ENCODE results near the gene PDZD2.

PDZD2 gene

DNA sequence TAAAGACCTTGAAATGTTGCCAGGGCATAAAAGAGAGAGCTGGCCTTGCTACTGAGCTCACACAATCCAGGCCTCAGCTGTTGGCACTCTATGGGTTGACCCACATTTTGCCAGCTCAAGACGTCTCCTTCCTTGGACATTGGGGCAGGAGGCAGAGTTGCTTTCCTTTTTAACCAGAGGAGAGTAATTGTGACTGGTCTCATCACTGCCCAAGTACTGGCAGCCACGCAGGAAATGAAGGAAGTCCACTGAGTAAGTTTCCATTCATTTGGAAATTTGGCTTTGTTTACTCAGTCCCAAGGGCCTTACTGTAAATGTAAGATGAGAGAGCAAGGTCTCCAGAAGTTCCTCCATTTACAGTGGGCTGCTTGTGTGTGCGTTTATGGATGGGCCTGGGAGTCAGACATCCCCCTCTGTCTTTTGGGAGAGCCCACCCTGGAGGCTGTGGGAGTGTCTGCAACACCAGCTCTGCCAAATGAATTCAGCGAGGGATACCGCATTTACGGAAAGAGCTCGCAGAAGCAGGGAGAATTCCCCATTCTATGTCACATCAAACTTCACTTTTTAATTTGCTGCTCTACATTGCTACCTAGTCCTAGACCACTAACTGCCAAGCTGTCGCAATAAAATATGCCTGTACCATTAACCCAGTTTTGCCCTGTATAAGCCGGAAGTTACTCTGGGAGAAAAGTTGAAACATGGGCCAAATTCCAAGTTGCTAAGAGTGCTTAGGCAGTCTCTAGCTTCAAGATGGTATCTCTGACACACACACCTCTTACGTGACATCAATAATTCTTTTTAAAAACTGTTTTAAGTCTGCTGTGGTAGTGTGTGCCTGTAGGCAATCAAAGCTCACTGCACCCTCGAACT is 24.5 kb upstream of the PDZD2 start:
- intact Hi-C loops (cut with DNase I; ENCODE audit: low total_unique reads): no loop called here
- H3K9me3 ChIP-seq: no peaks in the 10 kb centered on the region
- H3K4me1 ChIP-seq: no peaks in the 10 kb centered on the region
- TF ChIP-seq, protein P1, sequence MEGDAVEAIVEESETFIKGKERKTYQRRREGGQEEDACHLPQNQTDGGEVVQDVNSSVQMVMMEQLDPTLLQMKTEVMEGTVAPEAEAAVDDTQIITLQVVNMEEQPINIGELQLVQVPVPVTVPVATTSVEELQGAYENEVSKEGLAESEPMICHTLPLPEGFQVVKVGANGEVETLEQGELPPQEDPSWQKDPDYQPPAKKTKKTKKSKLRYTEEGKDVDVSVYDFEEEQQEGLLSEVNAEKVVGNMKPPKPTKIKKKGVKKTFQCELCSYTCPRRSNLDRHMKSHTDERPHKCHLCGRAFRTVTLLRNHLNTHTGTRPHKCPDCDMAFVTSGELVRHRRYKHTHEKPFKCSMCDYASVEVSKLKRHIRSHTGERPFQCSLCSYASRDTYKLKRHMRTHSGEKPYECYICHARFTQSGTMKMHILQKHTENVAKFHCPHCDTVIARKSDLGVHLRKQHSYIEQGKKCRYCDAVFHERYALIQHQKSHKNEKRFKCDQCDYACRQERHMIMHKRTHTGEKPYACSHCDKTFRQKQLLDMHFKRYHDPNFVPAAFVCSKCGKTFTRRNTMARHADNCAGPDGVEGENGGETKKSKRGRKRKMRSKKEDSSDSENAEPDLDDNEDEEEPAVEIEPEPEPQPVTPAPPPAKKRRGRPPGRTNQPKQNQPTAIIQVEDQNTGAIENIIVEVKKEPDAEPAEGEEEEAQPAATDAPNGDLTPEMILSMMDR (IDR thresholded peaks at IDR 0.05): no peak
- H3K27ac ChIP-seq: no peak overlapping the region
- no peak overlapping the region for H3K4me3 ChIP-seq
- H3K27me3 ChIP-seq: peaks cover 0 to 9% of the 10 kb centered on the region in 2 donors
- DNase-seq: no peak
- H3K36me3 ChIP-seq: no peaks in the 10 kb centered on the region

DNA sequence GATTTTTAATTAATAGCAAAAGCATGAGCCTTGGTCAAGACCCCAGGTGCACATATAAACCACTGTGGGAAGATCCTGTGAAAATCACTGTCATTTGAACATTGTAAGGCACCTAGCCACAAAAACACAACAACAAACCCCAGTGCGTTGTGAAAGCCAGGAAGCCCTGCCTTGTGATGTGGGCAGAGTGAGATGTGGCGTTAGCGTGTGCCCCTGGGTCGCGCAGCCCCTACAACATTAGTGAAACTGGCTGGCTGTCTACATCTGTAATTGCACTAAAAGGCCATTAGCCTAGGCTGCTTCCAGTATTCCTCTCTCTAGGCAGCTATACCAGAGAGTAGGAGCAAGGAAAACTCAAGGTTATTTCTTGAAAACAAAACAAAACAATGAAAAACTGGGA is 21.1 kb upstream of the PDZD2 start:
- TF ChIP-seq, protein P1 (IDR thresholded peaks at IDR 0.05): no peak
- intact Hi-C loops (cut with DNase I; ENCODE audit: low total_unique reads): no loop called here
- H3K4me1 ChIP-seq: no peaks in the 10 kb centered on the region
- H3K36me3 ChIP-seq: no peaks in the 10 kb centered on the region
- H3K27ac ChIP-seq: no peak overlapping the region
- H3K27me3 ChIP-seq: peaks cover 0 to 13% of the 10 kb centered on the region in 2 donors
- no peak for DNase-seq
- H3K9me3 ChIP-seq: no peaks in the 10 kb centered on the region
- no peak overlapping the region for H3K4me3 ChIP-seq

DNA sequence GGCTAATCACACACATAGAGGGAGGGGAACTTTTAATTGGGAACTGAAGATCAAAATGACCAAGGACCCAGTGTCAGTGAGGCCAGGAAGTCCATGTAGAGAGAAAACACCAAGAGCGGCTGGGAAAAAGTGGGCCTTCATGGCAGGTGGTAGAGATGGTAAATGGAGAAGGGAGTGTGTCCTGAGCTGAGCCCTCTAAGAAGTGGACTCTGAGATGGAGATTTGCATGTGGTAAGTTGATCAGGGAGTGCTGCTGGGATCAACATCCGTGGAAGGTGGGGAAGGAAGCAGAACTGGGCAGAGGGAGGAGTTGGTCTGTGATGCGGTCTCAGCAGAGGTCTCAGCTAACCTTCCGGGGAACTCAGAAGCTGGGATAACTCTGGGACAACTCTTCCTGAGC is 18.9 kb upstream of the PDZD2 start:
- H3K27me3 ChIP-seq: peaks cover 0 to 13% of the 10 kb centered on the region in 2 donors
- no peaks in the 10 kb centered on the region for H3K9me3 ChIP-seq
- TF ChIP-seq, protein P1 (IDR thresholded peaks at IDR 0.05): no peak
- no peak for DNase-seq
- H3K36me3 ChIP-seq: no peaks in the 10 kb centered on the region
- H3K27ac ChIP-seq: no peak overlapping the region
- intact Hi-C loops (cut with DNase I; ENCODE audit: low total_unique reads): no loop called here
- no peak overlapping the region for H3K4me3 ChIP-seq
- H3K4me1 ChIP-seq: no peaks in the 10 kb centered on the region

DNA sequence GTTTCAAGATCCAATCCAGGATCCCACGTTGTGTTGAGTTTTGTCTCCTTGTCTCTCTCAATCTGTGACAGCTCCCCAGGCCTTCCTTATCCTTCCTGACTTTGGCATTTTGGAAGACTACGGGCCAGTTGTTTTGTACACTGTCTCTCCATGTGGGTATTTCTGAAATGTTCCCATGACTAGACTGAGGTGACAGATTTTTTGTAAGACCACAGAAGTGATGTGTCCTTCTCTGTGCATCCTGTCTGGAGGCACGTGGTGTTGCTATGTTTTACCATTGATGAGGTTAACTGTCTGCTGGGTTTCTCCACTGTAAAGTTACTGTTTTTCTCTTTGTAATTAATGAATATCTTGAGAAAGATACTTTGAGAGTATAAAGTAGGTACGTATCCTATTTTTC is 15.7 kb upstream of the PDZD2 start:
- Histone ChIP-seq H3K4me3 (no peak overlapping the region), H3K9me3 (no peaks in the 10 kb centered on the region), H3K27me3 (peaks cover 0 to 13% of the 10 kb centered on the region in 2 donors), H3K27ac (no peak overlapping the region), H3K4me1 (no peaks in the 10 kb centered on the region), H3K36me3 (no peaks in the 10 kb centered on the region)
- TF ChIP-seq, protein P1 (IDR thresholded peaks at IDR 0.05): no peak
- intact Hi-C loops (cut with DNase I; ENCODE audit: low total_unique reads): no loop called here
- DNase-seq: no peak

DNA sequence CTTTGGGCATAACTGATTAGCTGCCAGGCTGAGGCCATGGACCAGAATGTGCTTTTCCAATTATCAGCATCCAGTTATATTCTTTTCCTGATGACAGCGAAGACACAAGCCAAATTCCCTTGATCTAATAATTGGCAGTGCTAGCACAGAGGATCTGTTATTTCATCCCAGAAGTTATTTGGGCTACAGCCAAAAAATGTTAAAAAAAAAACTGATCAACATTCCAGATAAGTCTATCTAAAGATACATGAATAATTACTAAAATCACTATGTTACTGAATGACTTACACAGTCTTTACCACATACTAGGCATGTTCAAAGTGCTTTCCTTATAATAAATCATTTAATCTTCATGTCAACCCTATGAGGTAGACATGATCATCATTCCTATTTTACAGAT is 13.5 kb upstream of the PDZD2 start:
- TF ChIP-seq, protein P1 (IDR thresholded peaks at IDR 0.05): no peak

More for the DNA sequence above, 13.5 kb upstream of the PDZD2 start:
- Histone ChIP-seq H3K27ac (no peak overlapping the region), H3K36me3 (no peaks in the 10 kb centered on the region), H3K4me3 (no peak overlapping the region), H3K9me3 (no peaks in the 10 kb centered on the region), H3K4me1 (no peaks in the 10 kb centered on the region), H3K27me3 (no peaks in the 10 kb centered on the region)
- DNase-seq: no peak
- intact Hi-C loops (cut with DNase I; ENCODE audit: low total_unique reads): no loop called here

Measured in tibial artery (tissue), 4 donors.